Renal pelvis (tissue), 4 donors: Measurements from ENCODE around the gene SSU72. TPM values are rescaled to one million over a fixed set of nuclear protein-coding genes. Genes with fewer than 3 reads are reported as not detected.
"Not testable (repeated sequence)": the region's sequence is repeated elsewhere in the genome, so short reads cannot be mapped to it uniquely, and the experiment has no call there.

Source experiments
- DNase-seq: peaks from one replicate; pipeline ENCODE4 v3.0.0-alpha.2; 2013
- polyA plus RNA-seq, 3 donors: library from polyadenylated mRNA; unstranded; fragments of 120-200 nt; gene quantifications; one replicate each; pipeline ENCODE4 v1.2.1, GENCODE V29; 2013; ENCODE audit not compliant: insufficient read length in 3 of 3

The SSU72 gene
- polyA plus RNA-seq, 3 donors: 84.8 to 85.3 (median 84.9) TPM

DNA sequence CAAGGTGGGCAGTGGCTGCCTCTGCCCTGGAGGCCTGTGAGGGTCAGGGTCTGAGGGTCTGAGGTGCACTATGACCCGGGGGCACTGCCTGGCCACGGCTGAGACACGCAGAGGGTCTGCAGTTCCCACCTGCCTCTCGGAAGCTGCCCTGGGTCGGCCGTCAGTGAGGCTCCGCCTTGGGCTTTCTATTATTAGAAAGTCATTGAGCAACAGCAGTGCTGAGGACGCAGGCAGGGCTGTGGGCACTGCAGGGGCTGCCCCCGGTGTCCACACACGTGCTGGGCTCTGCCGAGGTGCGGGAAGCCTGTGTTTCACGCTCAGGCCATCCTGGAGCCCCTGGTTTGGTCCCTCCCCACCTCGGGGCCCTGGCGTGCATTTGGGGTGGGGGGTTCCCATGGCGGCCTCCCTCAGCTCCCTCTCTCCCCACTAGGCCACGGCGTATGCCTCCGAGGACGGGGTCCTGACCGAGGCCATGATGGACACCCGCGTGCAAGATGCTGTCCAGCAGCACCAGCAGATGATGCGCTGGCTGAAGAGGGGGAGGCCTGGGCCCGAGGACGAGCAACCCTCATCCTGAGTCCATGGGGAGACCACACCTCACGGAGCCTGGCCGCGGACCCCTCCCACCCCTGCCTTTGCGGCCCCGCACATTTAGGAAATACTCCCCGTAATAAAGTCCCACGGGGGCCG, 65.7 kb downstream of the SSU72 start:
- DNase-seq: not testable (repeated sequence)

DNA sequence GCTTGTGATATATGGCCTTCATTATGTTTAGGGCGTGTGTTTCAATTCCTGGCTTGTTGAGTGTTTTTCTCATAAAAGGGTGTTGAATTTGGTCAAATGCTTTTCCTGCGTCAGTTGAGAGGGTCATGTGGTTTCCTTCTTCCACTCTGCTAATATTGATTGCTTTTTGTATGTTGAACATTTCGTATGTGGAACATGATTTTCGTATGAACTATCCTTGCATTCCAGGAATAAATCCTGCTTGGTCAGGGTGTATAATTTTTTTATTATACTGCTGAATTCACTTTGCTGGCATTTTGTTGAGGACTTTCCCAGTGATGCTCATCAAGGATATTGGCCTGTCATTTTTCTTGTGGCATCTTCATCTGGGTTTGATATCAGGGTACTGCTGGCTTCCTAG, 67.4 kb downstream of the SSU72 start:
- no peak for DNase-seq

DNA sequence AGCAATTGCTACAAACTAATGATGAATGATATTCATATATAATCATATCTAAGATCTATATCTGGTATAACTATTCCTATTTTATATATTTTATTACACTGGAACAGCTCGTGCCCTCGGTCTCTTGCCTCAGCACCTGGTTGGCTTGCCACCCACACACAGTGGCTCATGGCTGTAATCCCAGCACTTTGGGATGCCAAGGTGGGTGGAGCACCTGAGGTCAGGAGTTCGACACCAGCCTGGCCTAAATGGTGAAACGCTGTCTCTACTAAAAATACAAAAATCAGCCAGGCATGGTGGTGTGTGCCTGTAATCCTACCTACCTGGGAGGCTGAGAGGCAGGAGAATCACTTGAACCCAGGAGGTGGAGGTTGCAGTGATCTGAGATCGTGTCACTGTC, 68.9 kb downstream of the SSU72 start:
- DNase-seq: not testable (repeated sequence)

DNA sequence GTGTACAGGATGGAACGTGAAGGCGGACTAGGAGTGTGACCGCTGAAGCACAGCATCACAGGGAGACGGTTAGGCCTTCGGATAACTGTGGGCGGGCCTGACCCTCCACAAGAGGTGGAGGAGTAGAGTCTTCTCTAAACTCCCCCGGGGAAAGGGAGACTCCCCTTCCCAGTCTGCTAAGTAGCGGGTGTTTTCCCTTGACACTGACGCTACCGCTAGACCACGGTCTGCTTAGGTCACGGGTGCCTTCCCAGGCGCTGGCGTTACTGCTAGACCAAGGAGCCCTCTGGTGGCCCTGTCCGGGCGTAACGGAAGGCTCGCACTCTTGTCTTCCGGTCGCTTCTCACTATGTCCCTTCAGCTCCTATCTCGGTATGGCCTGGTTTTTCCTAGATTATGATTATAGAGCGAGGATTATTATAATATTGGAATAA, 69.3 kb downstream of the SSU72 start:
- not testable (repeated sequence) for DNase-seq

DNA sequence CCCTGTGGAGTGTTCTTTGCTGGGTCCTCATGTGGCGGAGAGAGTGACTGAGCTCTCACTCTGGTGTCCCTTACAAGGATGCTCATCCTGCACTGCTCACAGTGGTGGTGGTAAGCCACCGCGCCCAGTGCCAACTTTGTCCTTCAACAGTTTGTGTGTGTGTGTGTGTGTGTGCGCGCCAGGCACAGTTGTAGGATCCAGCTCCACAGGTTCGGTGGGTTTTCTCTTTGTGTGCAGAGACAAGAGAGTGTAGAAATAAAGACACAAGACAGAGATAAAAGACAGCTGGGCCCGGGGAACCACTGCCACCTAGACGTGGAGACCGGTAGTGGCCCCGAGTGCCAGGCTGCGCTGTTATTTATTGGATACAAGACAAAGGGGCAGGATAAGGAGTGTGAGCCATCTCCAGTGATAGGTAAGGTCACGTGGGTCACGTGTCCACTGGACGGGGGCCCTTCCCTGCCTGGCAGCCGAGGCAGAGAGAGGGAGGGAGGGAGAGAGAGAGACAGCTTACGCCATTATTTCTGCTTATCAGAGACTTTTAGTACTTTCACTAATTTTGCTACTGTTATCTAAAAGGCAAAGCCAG, 69.8 kb downstream of the SSU72 start:
- peak; percentile 60 for DNase-seq

DNA sequence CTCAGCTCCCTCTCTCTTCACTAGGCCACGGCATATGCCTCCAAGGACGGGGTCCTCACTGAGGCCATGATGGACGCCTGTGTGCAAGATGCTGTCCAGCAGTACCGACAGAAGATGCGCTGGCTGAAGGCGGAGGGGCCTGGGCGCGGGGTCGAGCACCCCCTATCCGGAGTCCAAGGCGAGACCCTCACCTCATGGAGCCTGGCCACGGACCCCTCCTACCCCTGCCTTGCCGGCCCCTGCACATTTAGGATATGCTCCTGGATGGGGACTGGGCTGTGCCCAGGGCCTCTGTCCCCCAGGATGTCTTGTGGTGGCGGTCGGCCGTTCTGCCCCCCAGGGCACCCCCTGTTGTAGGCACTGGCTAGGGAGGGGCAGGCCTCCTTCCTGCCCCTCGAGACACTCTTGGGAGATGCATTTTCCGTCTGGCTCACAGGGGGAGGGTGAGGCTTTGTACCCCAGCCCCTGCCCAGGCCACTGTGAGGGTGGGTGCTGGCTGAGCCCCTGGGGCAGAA, 79.1 kb downstream of the SSU72 start:
- DNase-seq: not testable (repeated sequence)

DNA sequence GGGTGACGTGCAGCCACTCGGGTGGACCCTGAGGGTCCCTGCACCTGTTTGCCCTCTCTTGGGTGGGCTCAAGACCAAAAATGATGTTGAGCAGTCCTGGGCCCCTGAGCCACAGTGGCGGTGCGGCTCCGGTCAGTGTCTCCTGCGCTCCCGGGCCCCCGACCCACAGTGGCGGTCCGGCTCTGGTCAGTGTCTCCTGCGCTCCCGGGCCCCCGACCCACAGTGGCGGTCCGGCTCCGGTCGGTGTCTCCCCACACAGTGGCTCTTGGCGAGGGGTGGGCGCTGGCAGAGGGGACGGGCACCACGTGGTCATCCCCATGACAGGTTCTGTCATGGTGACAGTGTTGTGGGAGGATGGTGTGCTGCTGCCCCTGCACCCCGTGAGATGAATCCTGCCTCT, 80.4 kb downstream of the SSU72 start:
- not testable (repeated sequence) for DNase-seq

Other genes starting within 250 kb of the SSU72 start
- under 1 TPM; 0.39 to 0.57 (median 0.49) TPM for gene TAS1R3, start 243.6 kb downstream of the SSU72 start, polyA plus RNA-seq
- 10 to 100 TPM; 39.7 to 47.5 (median 45.8) TPM for gene DVL1, start 225.4 kb downstream of the SSU72 start, polyA plus RNA-seq
- gene MXRA8, start 216.3 kb downstream of the SSU72 start, polyA plus RNA-seq: 100 to 1,000 TPM; 193 to 231 (median 215) TPM
- 100 to 1,000 TPM in 1 of 3 donors, 10 to 100 TPM in 2; 78.1 to 110 (median 93.9) TPM for gene AURKAIP1, start 199.7 kb downstream of the SSU72 start, polyA plus RNA-seq
- gene CCNL2, start 175.5 kb downstream of the SSU72 start, polyA plus RNA-seq: 100 to 1,000 TPM; 218 to 373 (median 330) TPM
- 100 to 1,000 TPM; 116 to 128 (median 120) TPM for gene MRPL20, start 167.6 kb downstream of the SSU72 start, polyA plus RNA-seq
- 10 to 100 TPM in 2 of 3 donors, 1 to 10 TPM in 1; 9.0 to 15.7 (median 12.0) TPM for gene ANKRD65, start 153.6 kb downstream of the SSU72 start, polyA plus RNA-seq
- 10 to 100 TPM; 61.7 to 76.0 (median 75.6) TPM for gene VWA1, start 139.2 kb downstream of the SSU72 start, polyA plus RNA-seq
- 1 to 10 TPM; 2.8 to 5.1 (median 4.6) TPM for gene ATAD3C, start 125.2 kb downstream of the SSU72 start, polyA plus RNA-seq
- gene ATAD3B, start 103.1 kb downstream of the SSU72 start, polyA plus RNA-seq: 10 to 100 TPM; 14.7 to 22.7 (median 19.2) TPM
- gene ATAD3A, start 62.7 kb downstream of the SSU72 start, polyA plus RNA-seq: 10 to 100 TPM; 28.5 to 33.5 (median 32.7) TPM
- gene TMEM240, start 34.2 kb downstream of the SSU72 start, polyA plus RNA-seq: 1 to 10 TPM; 5.0 to 9.6 (median 8.6) TPM
- gene FNDC10, start 25.3 kb upstream of the SSU72 start, polyA plus RNA-seq: 1 to 10 TPM; 2.1 to 4.8 (median 3.4) TPM
- gene MIB2, start 40.6 kb upstream of the SSU72 start, polyA plus RNA-seq: 10 to 100 TPM; 46.2 to 72.1 (median 56.6) TPM
- gene MMP23B, start 57.3 kb upstream of the SSU72 start, polyA plus RNA-seq: 10 to 100 TPM; 22.6 to 34.6 (median 34.1) TPM
- gene CDK11B, start 84.1 kb upstream of the SSU72 start, polyA plus RNA-seq: 10 to 100 TPM; 38.5 to 44.2 (median 42.7) TPM
- 10 to 100 TPM; 64.0 to 97.8 (median 91.0) TPM for gene SLC35E2B, start 117.9 kb upstream of the SSU72 start, polyA plus RNA-seq
- 10 to 100 TPM; 33.5 to 41.9 (median 35.7) TPM for gene CDK11A, start 149.5 kb upstream of the SSU72 start, polyA plus RNA-seq
- gene NADK, start 203.6 kb upstream of the SSU72 start, polyA plus RNA-seq: 10 to 100 TPM; 49.2 to 52.8 (median 49.6) TPM